ENCODE measurements around the gene MEI1.

MEI1 gene

GRCh38 chr22:41787331-41787730 is 88.0 kb downstream of the MEI1 start:
- DNase-seq: no peak

- peak in 1 of 2 experiments; percentile 1 for DNase-seq
These were observed 94.6 kb downstream of the MEI1 start for GRCh38 chr22:41793871-41794270.

GRCh38 chr22:41798736-41799135 is 99.4 kb downstream of the MEI1 start:
- DNase-seq: no peak

- no peak for DNase-seq
These were observed 100.4 kb downstream of the MEI1 start for GRCh38 chr22:41799486-41800347.

- DNase-seq: peak; percentile 87 to 88
These were observed 101.2 kb downstream of the MEI1 start, which contains the start of gene CCDC134 for GRCh38 chr22:41800348-41801146. Gene CCDC134 (plus strand): TSS chr22:41800679. CDS start chr22:41808891, 8,212 bp downstream.

- DNase-seq: no peak
These were observed 102.0 kb downstream of the MEI1 start for GRCh38 chr22:41801147-41801819.

- DNase-seq: no peak
These were observed 102.6 kb downstream of the MEI1 start for GRCh38 chr22:41801886-41802285.

- DNase-seq: no peak
These were observed 106.3 kb downstream of the MEI1 start for GRCh38 chr22:41805639-41806038.

GRCh38 chr22:41808400-41808799 is 109.1 kb downstream of the MEI1 start:
- DNase-seq: no peak

- DNase-seq: no peak
These were observed 110.7 kb downstream of the MEI1 start for GRCh38 chr22:41810022-41810421.

- DNase-seq: no peak
These were observed 113.7 kb downstream of the MEI1 start for GRCh38 chr22:41812805-41813545.

GRCh38 chr22:41813726-41814410 is 114.6 kb downstream of the MEI1 start:
- DNase-seq: no peak

- DNase-seq: no peak
These were observed 116.4 kb downstream of the MEI1 start for GRCh38 chr22:41815716-41816115.

GRCh38 chr22:41816241-41816640 is 116.9 kb downstream of the MEI1 start:
- DNase-seq: no peak

- no peak for DNase-seq
These were observed 117.6 kb downstream of the MEI1 start for GRCh38 chr22:41816871-41817270.

GRCh38 chr22:41818011-41818410 is 118.7 kb downstream of the MEI1 start:
- no peak for DNase-seq

GRCh38 chr22:41818596-41818995 is 119.3 kb downstream of the MEI1 start:
- DNase-seq: no peak

GRCh38 chr22:41819257-41819656 is 120.0 kb downstream of the MEI1 start:
- DNase-seq: no peak

- DNase-seq: no peak
These were observed 121.1 kb downstream of the MEI1 start for GRCh38 chr22:41820447-41820846.

GRCh38 chr22:41821471-41822316 is 122.4 kb downstream of the MEI1 start:
- DNase-seq: no peak

Data from NCI-H2081 (cell line).